A673 (cell line): ENCODE results near the gene ANOS1. TPM values are rescaled to one million over a fixed set of nuclear protein-coding genes. Genes with fewer than 3 reads are reported as not detected.
A peak's percentile ranks its signal among the peaks of the same experiment; 100 is the strongest.

Source experiments
- BruUV-seq: library from RNA; stranded (reverse); fragments of 400-500 nt; replicated peaks from 2 replicates; lab custom pipeline; 2021; lab: Mats Ljungman, UMichigan
- CTCF ChIA-PET: fragments of 300-600 bp; sonication (Branson Sonifier 250); formaldehyde crosslinking; loops from one replicate; lab custom pipeline; 2022; ENCODE audit warnings: antibody characterized with exemption; lab: Charles Lee
- POLR2A ChIA-PET: fragments of 300-600 bp; sonication (Branson Sonifier 250); formaldehyde crosslinking; loops from one replicate; lab custom pipeline; 2022; ENCODE audit warnings: antibody characterized with exemption; ENCODE audit not compliant: low non-redundant PET; lab: Charles Lee
- DNase-seq: peaks from one replicate; pipeline ENCODE4 v3.0.0-alpha.2; 2015; ENCODE audit warnings: low spot score
- H3K27ac ChIP-seq: fragments of 200-600 bp; sonication (generic); 2 replicates; pipeline ENCODE4 v1.5.1; 2016; ENCODE audit warnings: mixed run types, low read depth, mild to moderate bottlenecking, mixed read lengths, antibody characterized with exemption, low read length; ENCODE audit not compliant: poor library complexity, severe bottlenecking
- H3K27me3 ChIP-seq: fragments of 200-600 bp; sonication (generic); replicated peaks from 2 replicates; pipeline ENCODE4 v1.6.1; 2017; ENCODE audit warnings: mixed run types, low read depth, mild to moderate bottlenecking, mixed read lengths, antibody characterized with exemption, low read length; ENCODE audit not compliant: insufficient read depth, poor library complexity
- H3K36me3 ChIP-seq: fragments of 200-600 bp; sonication (generic); 2 replicates; pipeline ENCODE4 v1.6.1; 2016; ENCODE audit warnings: mixed run types, mild to moderate bottlenecking, mixed read lengths, antibody characterized with exemption, low read length; ENCODE audit not compliant: insufficient read depth, poor library complexity, severe bottlenecking
- H3K4me1 ChIP-seq: fragments of 200-600 bp; sonication (generic); 2 replicates; pipeline ENCODE4 v1.6.1; 2017; ENCODE audit warnings: mixed run types, mild to moderate bottlenecking, mixed read lengths, antibody characterized with exemption, low read length; ENCODE audit not compliant: insufficient read depth, poor library complexity, severe bottlenecking
- H3K4me3 ChIP-seq: fragments of 200-600 bp; sonication (generic); 2 replicates; pipeline ENCODE4 v1.5.1; 2016; ENCODE audit warnings: low read depth, mixed run types, mild to moderate bottlenecking, mixed read lengths, low read length; ENCODE audit not compliant: poor library complexity, severe bottlenecking
- H3K9me3 ChIP-seq: fragments of 200-600 bp; sonication (generic); 2 replicates; pipeline ENCODE4 v1.6.1; 2016; ENCODE audit warnings: mixed run types, low read depth, mild to moderate bottlenecking, mixed read lengths, antibody characterized with exemption, low read length; ENCODE audit not compliant: poor library complexity, severe bottlenecking
- CTCF ChIP-seq: fragments of 300-800, 200-600 bp; sonication (generic); conservative IDR thresholded peaks from 2 replicates; pipeline ENCODE4 v1.5.1; 2017; ENCODE audit warnings: low read depth, mild to moderate bottlenecking, antibody characterized with exemption, low read length, moderate library complexity, mixed read lengths
- EZH2 ChIP-seq: fragments of 200-600 bp; sonication (generic); IDR thresholded peaks from 2 replicates; pipeline ENCODE4 v1.6.1; 2017; ENCODE audit warnings: borderline replicate concordance, low read depth, mild to moderate bottlenecking, mixed read lengths, antibody characterized with exemption, low read length; ENCODE audit not compliant: poor library complexity, severe bottlenecking
- intact Hi-C: fragments of 100-400 bp; cut with micrococcal nuclease; formaldehyde crosslinking; loops from one replicate; pipeline ENCODE4 v1.10.0; 2022; ENCODE audit not compliant: unreplicated experiment
- total RNA-seq: library from RNA; stranded (reverse); gene quantifications from 2 replicates; pipeline ENCODE4 v1.2.3, GENCODE V29; 2021

ANOS1 gene
- total RNA-seq, 1 experiment from 2014 or later: 0.06 TPM

- Histone ChIP-seq H3K4me1 (no peaks in the 10 kb centered on the region), H3K36me3 (no peaks in the 10 kb centered on the region), H3K4me3 (no peak overlapping the region), H3K27me3 (peaks cover 3% of the 10 kb centered on the region), H3K27ac (no peak overlapping the region), H3K9me3 (no peaks in the 10 kb centered on the region)
- TF ChIP-seq CTCF (no peak), EZH2 (no peak)
- no peak for DNase-seq
- intact Hi-C loops: no loop called here
- BruUV-seq: no TSS peak
- ChIA-PET CTCF (no interaction called here), POLR2A (no interaction called here)
Measured at GRCh38 chrX:8726031-8726652, 5.8 kb downstream of the ANOS1 start.

GRCh38 chrX:8724300-8724699, 7.6 kb downstream of the ANOS1 start:
- Histone ChIP-seq H3K27ac (no peak overlapping the region), H3K4me3 (no peak overlapping the region), H3K27me3 (no peaks in the 10 kb centered on the region), H3K4me1 (no peaks in the 10 kb centered on the region), H3K9me3 (no peaks in the 10 kb centered on the region), H3K36me3 (no peaks in the 10 kb centered on the region)
- intact Hi-C loops: no loop called here
- CTCF ChIA-PET: no interaction called here
- TF ChIP-seq EZH2 (no peak), CTCF (no peak)
- POLR2A ChIA-PET: no interaction called here
- BruUV-seq: no TSS peak
- DNase-seq: peak; percentile 6

- Histone ChIP-seq H3K27me3 (no peaks in the 10 kb centered on the region), H3K9me3 (no peaks in the 10 kb centered on the region), H3K36me3 (no peaks in the 10 kb centered on the region), H3K27ac (no peak overlapping the region), H3K4me1 (no peaks in the 10 kb centered on the region), H3K4me3 (no peak overlapping the region)
- TF ChIP-seq EZH2: no peak
- TF ChIP-seq CTCF: no peak
- ChIA-PET CTCF (no interaction called here), POLR2A (no interaction called here)
- no TSS peak for BruUV-seq
- no peak for DNase-seq
- intact Hi-C loops: no loop called here
Measured at GRCh38 chrX:8721536-8721935, 10.4 kb downstream of the ANOS1 start.
